ENCODE measurements around the gene LTB4R.

Gene LTB4R

GRCh38 chr14:24277606-24278321, 33.5 kb upstream of the LTB4R start:
- H3K4me3 ChIP-seq (ENCODE audit: control insufficient read depth, low read depth, low read length): no peak overlapping the region
- DNase-seq (ENCODE audit: low read depth): no peak
- TF ChIP-seq CTCF (IDR thresholded peaks at IDR 0.05; ENCODE audit: control insufficient read depth, insufficient read depth, low read depth, low read length, missing control alignments): no peak

DNA sequence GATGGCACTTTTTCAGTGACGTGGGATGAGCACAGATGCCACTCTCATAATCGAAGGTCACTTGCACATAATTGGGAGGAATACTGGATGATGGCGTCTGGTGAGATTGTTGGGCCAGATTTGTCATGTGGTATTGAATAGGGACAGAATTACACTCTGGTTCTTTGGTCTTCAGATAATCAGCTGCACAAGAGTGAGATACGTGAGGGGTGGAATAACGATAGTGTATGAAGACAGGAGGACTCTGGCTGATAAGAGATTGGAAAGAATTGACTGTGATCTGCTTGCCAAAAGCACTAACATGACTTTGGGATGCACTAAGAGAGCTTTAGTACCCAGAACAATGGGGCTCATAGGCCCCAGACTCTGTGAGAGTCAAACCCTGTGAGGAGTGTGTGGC, 32.9 kb upstream of the LTB4R start:
- no peak for TF ChIP-seq CTCF (IDR thresholded peaks at IDR 0.05; ENCODE audit: control insufficient read depth, insufficient read depth, low read depth, low read length, missing control alignments)
- no peak overlapping the region for H3K4me3 ChIP-seq (ENCODE audit: control insufficient read depth, low read depth, low read length)
- DNase-seq (ENCODE audit: low read depth): no peak

DNA sequence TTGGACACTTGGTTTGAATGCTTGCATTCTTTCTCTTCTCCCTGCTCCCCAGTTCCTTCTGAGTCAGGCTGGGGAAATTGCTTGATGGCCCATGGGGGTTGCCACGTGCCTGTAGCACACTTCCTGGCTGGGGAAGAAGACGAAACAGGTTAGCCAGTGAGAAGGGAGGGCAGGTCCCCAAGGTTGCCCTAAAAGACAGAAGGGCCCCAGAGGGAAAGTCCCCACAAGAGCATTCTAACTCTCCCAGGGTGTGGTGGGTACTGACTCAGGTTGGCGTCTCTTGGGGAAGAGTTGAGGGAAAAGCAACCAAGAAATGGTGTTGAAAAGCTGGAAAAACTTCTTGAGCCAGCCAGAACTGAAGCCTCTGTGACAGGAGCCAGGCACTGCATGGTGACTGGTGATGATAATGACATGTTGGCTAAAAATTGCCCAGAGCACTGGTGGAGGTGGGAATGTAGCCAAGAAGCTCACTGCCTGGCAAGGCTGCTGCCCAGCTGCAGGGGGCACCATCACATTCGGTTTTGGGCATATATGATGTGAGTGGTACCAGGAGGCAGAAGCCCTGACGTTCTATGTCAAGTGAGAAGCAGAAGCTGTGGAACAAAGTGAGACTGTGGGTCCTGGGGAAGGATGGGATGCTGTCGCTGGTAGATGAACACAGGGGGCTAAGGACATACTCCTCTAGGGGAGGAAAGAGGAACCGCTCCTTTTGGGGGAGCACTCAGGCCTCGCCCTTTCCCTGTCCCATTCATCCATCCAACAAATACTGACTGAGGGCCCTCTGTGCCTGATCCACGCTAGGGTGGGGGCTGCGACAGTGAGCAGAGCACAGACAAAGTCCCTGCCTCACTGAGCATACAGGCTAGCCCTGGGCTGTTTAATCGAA, 31.8 kb upstream of the LTB4R start:
- no peak for DNase-seq (ENCODE audit: low read depth)
- peak; percentile 17 for TF ChIP-seq CTCF (IDR thresholded peaks at IDR 0.05; ENCODE audit: control insufficient read depth, insufficient read depth, low read depth, low read length, missing control alignments)
- no peak overlapping the region for H3K4me3 ChIP-seq (ENCODE audit: control insufficient read depth, low read depth, low read length)

DNA sequence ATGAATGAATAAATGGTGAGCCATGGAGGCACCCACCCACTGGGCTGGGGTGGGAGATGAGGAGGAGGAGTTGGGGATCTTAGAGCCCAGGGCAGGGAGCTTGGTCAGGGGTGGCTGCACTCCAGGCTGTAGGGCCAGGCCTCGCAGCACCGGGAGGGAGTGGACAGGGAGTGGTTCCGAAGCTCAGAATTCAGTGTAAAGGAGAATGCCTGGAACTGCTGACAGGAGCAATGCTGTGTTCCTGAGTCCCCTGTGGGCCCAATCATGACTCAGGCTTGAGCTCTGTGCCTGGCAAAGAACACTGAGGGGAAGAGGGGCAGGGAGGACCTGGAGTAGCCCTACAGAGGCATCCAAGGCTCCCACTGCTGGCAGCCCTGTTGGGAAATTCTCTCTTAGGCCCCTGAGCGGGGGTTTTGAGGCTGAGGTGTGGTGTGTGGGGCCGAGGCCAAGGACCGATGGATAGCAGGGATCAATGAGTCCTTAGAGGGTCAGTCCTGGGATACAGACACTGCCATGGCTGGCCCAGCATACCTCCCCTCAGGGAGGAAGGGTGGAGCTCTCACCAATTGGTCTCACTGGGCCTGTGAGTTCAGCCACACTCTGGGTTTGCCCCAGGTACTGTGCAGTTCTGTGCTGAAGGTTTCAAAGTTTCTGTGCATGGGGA, 30.4 kb upstream of the LTB4R start:
- DNase-seq (ENCODE audit: low read depth): no peak
- TF ChIP-seq CTCF (IDR thresholded peaks at IDR 0.05; ENCODE audit: control insufficient read depth, insufficient read depth, low read depth, low read length, missing control alignments): no peak
- no peak overlapping the region for H3K4me3 ChIP-seq (ENCODE audit: control insufficient read depth, low read depth, low read length)

GRCh38 chr14:24281636-24282035, 29.7 kb upstream of the LTB4R start:
- TF ChIP-seq CTCF (IDR thresholded peaks at IDR 0.05; ENCODE audit: control insufficient read depth, insufficient read depth, low read depth, low read length, missing control alignments): no peak
- H3K4me3 ChIP-seq (ENCODE audit: control insufficient read depth, low read depth, low read length): no peak overlapping the region
- DNase-seq (ENCODE audit: low read depth): no peak

DNA sequence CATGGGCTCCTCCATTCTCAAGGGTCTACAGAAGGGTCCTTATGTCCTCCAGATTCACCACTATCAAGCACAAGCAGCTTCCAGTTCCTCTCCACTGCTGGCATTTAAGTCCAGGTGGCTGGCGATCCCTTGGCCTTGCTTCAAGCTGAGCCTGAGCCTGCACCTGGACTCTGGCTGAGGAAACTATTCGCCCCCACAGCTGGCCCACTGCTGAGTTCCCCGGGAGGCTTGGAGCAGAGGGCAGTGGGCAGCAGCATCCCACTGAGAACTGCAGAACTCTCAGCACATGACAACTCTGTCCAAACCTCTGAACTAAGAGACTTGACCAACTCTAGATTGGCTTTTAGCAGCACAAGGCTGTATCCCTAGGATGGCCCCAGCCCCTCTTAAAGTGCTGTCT, 28.6 kb upstream of the LTB4R start:
- DNase-seq (ENCODE audit: low read depth): no peak
- no peak for TF ChIP-seq CTCF (IDR thresholded peaks at IDR 0.05; ENCODE audit: control insufficient read depth, insufficient read depth, low read depth, low read length, missing control alignments)
- H3K4me3 ChIP-seq (ENCODE audit: control insufficient read depth, low read depth, low read length): no peak overlapping the region
